Spleen (tissue), 11 donors: ENCODE results near the gene PROKR2. TPM values are rescaled to one million over a fixed set of nuclear protein-coding genes. Genes with fewer than 3 reads are reported as not detected.

Source experiments
- DNase-seq: peaks from one replicate; pipeline ENCODE4 v3.0.0-alpha.2; 2020
- H3K27ac ChIP-seq, 8 donors: fragments of 200-600 bp; sonication (generic) in 7 of 8; 1 replicate in 4 of 8; 2 replicates in 4 of 8; pipeline versions ENCODE4 v1.5.0 to v1.8.0; 2016 to 2021; ENCODE audit warnings: inconsistent platforms in 4 of 8, mild to moderate bottlenecking in 4 of 8, moderate library complexity in 1 of 8
- H3K27me3 ChIP-seq, 7 donors: fragments of 200-600 bp; sonication (generic) in 6 of 7; replicated peaks in 1 of 7; 1 replicate in 4 of 7; 2 replicates in 3 of 7; pipeline versions ENCODE4 v1.5.0 to v1.8.0; 2016 to 2021; ENCODE audit warnings: inconsistent platforms in 3 of 7, mild to moderate bottlenecking in 1 of 7
- H3K36me3 ChIP-seq, 6 donors: fragments of 200-600 bp; sonication (generic) in 5 of 6; 1 replicate in 4 of 6; 2 replicates in 2 of 6; pipeline versions ENCODE4 v1.5.0 to v1.8.0; 2016 to 2021; ENCODE audit warnings: inconsistent platforms in 2 of 6
- H3K4me1 ChIP-seq, 6 donors: fragments of 200-600 bp; sonication (generic) in 5 of 6; 1 replicate in 3 of 6; 2 replicates in 3 of 6; pipeline versions ENCODE4 v1.5.0 to v1.8.0; 2016 to 2021; ENCODE audit warnings: inconsistent platforms in 3 of 6
- H3K4me3 ChIP-seq, 8 donors: fragments of 200-600 bp; sonication (generic) in 7 of 8; 1 replicate in 4 of 8; 2 replicates in 4 of 8; pipeline versions ENCODE4 v1.5.0 to v1.8.0; 2016 to 2021; ENCODE audit warnings: inconsistent platforms in 4 of 8, mild to moderate bottlenecking in 4 of 8, moderate library complexity in 2 of 8
- H3K9me3 ChIP-seq, 8 donors: fragments of 200-600 bp; sonication (generic) in 7 of 8; 1 replicate in 4 of 8; 2 replicates in 4 of 8; pipeline versions ENCODE4 v1.5.0 to v1.8.0; 2016 to 2021; ENCODE audit warnings: inconsistent platforms in 4 of 8
- POLR2A ChIP-seq, 3 donors: fragments of 450-650 bp; IDR thresholded peaks; one replicate each; pipeline ENCODE4 v1.5.1; 2017; ENCODE audit warnings: antibody characterized with exemption in 3 of 3, mild to moderate bottlenecking in 1 of 3
- POLR2AphosphoS5 ChIP-seq, 3 donors: sonication (generic); formaldehyde crosslinking; IDR thresholded peaks; one replicate each; pipeline ENCODE4 v1.5.1; 2017; ENCODE audit warnings: antibody characterized with exemption in 3 of 3
- WGBS, 5 donors: extraction: QIAGEN DNeasy Blood & Tissue Kit in 3 of 5; methylation state at CpG; one replicate each; pipeline versions ENCODE4 v1.1.5 to v1.1.7; 2013 to 2018; 5-methylcytosine and 5-hydroxymethylcytosine counted together
- intact Hi-C: fragments of 100-400 bp; cut with DNase I; formaldehyde crosslinking; loops from one replicate; pipeline ENCODE4 v1.15.0; 2023; ENCODE audit warnings: low total_unique reads
- polyA plus RNA-seq, 3 donors: library from polyadenylated mRNA; stranded (reverse); fragments of 200-250 nt; gene quantifications; one replicate each; pipeline ENCODE4 v1.2.1, GENCODE V29; 2013
- total RNA-seq, 7 donors: library from RNA; depleted of rRNA in 3 of 7; stranded (reverse); fragments of >200 nt in 3 of 7; fragmentation: NEBNext Ultra II Directional in 4 of 7; extraction: Animal tissue kit (Norgen Biotek cat#: 25700) in 4 of 7; gene quantifications; one replicate each; pipeline versions ENCODE4 v1.1.0 to v1.2.1, GENCODE V29; 2016 to 2021
- TF ChIP-seq, protein P1 (sequence below), 11 experiments: fragments of 200-600 bp in 7 of 11; fragments of 450-650 bp in 4 of 11; sonication (generic) in 4 of 11; IDR thresholded peaks in 8 of 11; conservative IDR thresholded peaks in 3 of 11; 1 replicate in 7 of 11; 2 replicates in 4 of 11; pipeline versions ENCODE4 v1.4.0 to v1.8.0; 2016 to 2021; ENCODE audit warnings: antibody characterized with exemption in 11 of 11, inconsistent platforms in 4 of 11, mild to moderate bottlenecking in 1 of 11
- donor health status: healthy with polysubstance abuse.
- donor health status: DM: no; HTN: no; CAD: no; lungs with moderate emphysema.
- donor health status: DM: no; HTN: no; CAD: no.
- donor health status: Bipolar disorder and iron deficiency.
- donor health status: healthy.
- donor health status: DM: no; HTN: no; CAD: no.
- donor health status: DM: yes; HTN: yes; CAD: no.

The PROKR2 gene
- total and polyA plus RNA-seq, 10 donors: 0.30 TPM; not detected in 9

DNA sequence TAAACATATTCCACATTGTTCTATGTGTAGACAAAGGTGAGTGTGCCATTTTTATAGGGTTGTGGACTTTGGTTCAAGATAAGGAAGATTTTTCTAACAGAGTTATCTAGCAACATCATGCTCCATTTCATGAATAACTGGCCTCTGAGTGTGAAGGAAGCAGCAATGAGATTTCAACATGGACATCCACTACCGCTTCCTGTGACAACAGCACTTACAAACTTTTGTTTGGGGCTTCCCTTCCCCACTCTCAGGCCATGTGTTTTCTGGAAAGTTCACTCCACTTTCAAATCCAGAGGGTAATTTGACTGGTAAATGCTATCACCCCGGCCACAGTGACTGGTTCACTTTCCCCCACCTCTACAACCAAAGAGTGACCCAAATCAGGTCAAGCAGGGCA is 38.1 kb upstream of the PROKR2 start:
- H3K4me1 ChIP-seq: peaks cover 0 to 7% (median 0%) of the 10 kb centered on the region in 6 donors
- H3K9me3 ChIP-seq: peaks cover 0 to 9% (median 6%) of the 10 kb centered on the region in 8 donors
- no peak for DNase-seq
- no peaks in the 10 kb centered on the region for H3K27me3 ChIP-seq
- intact Hi-C loops: no loop called here
- no peaks in the 10 kb centered on the region for H3K36me3 ChIP-seq
- TF ChIP-seq POLR2A (IDR thresholded peaks at IDR 0.05): no peak
- no peak for TF ChIP-seq POLR2AphosphoS5 (IDR thresholded peaks at IDR 0.05)
- TF ChIP-seq, protein P1, sequence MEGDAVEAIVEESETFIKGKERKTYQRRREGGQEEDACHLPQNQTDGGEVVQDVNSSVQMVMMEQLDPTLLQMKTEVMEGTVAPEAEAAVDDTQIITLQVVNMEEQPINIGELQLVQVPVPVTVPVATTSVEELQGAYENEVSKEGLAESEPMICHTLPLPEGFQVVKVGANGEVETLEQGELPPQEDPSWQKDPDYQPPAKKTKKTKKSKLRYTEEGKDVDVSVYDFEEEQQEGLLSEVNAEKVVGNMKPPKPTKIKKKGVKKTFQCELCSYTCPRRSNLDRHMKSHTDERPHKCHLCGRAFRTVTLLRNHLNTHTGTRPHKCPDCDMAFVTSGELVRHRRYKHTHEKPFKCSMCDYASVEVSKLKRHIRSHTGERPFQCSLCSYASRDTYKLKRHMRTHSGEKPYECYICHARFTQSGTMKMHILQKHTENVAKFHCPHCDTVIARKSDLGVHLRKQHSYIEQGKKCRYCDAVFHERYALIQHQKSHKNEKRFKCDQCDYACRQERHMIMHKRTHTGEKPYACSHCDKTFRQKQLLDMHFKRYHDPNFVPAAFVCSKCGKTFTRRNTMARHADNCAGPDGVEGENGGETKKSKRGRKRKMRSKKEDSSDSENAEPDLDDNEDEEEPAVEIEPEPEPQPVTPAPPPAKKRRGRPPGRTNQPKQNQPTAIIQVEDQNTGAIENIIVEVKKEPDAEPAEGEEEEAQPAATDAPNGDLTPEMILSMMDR (IDR thresholded peaks at IDR 0.05 in 8 of 11, conservative IDR thresholded peaks at IDR 0.05 in 3 of 11): no peak
- H3K27ac ChIP-seq: peak overlapping the region in 5 of 8 donors; percentile 44 to 71 (median 57)
- H3K4me3 ChIP-seq: peak overlapping the region in 1 of 8 donors; percentile 9
- WGBS, 5 donors: 66 to 92% (median 76%) methylated on average over 2 of the region's 2 CpGs

DNA sequence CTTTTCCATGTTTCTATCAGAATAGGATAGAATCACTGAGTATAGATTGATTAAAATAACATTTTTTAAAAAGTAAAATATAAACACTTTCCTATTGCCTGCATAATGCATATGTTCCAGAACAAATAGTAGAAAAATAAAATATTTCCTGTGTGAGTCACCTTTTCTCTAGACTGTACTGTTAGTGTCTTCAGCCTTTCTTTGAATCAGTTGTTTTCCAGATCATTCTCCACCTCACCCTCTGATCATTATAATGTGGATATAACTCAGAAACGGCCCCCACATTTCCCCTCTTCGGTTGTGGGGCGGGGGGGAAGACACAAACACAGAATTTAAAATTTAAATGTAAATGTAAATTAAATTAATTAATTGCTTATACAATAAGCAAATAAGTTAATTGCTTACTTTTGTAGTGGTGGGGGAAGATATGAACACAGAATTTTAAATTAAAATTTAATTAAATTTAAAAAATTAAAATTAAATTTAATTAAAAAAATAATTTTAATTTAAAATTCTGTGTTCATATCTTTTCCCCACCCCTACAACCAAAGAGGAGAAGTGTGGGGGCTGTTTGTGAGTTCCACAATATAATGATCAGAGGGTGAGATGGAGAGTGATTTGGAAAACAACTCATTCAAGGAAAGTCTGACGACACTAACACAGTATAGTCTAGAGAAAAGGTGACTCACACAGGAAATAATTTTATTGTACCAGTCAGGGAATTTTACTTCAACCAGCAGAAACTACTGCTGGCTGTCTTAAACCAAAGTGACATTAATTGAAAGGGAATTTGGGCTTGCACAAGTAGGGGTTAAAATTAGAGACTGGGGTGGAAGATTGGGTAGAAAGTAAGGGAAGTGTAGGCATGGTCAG is 37.1 kb upstream of the PROKR2 start:
- intact Hi-C loops: no loop called here
- no peak for TF ChIP-seq POLR2AphosphoS5 (IDR thresholded peaks at IDR 0.05)
- TF ChIP-seq, protein P1 (IDR thresholded peaks at IDR 0.05 in 8 of 11, conservative IDR thresholded peaks at IDR 0.05 in 3 of 11): no peak
- no peak for TF ChIP-seq POLR2A (IDR thresholded peaks at IDR 0.05)
- WGBS, 5 donors: 56 to 71% (median 61%) methylated on average over 4 of the region's 4 CpGs
- Histone ChIP-seq H3K27ac (peak overlapping the region in 3 of 8 donors; percentile 54 to 63 (median 57)), H3K36me3 (no peaks in the 10 kb centered on the region), H3K27me3 (no peaks in the 10 kb centered on the region), H3K9me3 (peaks cover 0 to 5% (median 0%) of the 10 kb centered on the region in 8 donors), H3K4me3 (no peak overlapping the region), H3K4me1 (peaks cover 0 to 7% (median 0%) of the 10 kb centered on the region in 6 donors)
- no peak for DNase-seq

DNA sequence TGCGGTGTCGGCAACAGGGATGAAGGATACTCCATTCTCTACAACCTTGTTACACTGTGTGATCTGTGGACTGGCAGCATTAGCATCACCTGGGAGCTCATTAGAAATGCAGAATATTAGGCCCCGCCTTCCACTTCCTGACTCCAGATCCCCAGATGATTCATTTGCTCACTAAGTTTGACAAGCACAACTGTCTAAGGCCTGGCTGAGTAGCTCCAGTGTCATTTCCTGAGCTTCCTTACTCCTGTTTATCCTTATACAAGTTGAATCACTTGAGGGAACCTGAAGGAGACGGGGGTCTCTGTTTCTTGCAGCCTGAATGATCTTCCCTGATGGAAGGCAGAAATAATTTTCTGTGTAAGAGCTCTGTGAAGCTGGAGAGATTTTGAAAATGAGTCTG is 32.7 kb upstream of the PROKR2 start:
- H3K27me3 ChIP-seq: no peaks in the 10 kb centered on the region

More for the DNA sequence above, 32.7 kb upstream of the PROKR2 start:
- no peak for DNase-seq
- no peak overlapping the region for H3K27ac ChIP-seq
- H3K36me3 ChIP-seq: no peaks in the 10 kb centered on the region
- TF ChIP-seq POLR2AphosphoS5 (IDR thresholded peaks at IDR 0.05): no peak
- TF ChIP-seq POLR2A (IDR thresholded peaks at IDR 0.05): no peak
- TF ChIP-seq, protein P1 (IDR thresholded peaks at IDR 0.05 in 8 of 11, conservative IDR thresholded peaks at IDR 0.05 in 3 of 11): no peak
- H3K4me1 ChIP-seq: no peaks in the 10 kb centered on the region
- WGBS, 5 donors: 83 to 92% (median 90%) methylated on average over 4 of the region's 4 CpGs
- intact Hi-C loops: no loop called here
- H3K4me3 ChIP-seq: no peak overlapping the region
- peaks cover 0 to 7% (median 0%) of the 10 kb centered on the region in 8 donors for H3K9me3 ChIP-seq
